ENCODE data around the gene DMGDH.
"Not testable (repeated sequence)": the region's sequence is repeated elsewhere in the genome, so short reads cannot be mapped to it uniquely, and the experiment has no call there.

DMGDH gene

DNA sequence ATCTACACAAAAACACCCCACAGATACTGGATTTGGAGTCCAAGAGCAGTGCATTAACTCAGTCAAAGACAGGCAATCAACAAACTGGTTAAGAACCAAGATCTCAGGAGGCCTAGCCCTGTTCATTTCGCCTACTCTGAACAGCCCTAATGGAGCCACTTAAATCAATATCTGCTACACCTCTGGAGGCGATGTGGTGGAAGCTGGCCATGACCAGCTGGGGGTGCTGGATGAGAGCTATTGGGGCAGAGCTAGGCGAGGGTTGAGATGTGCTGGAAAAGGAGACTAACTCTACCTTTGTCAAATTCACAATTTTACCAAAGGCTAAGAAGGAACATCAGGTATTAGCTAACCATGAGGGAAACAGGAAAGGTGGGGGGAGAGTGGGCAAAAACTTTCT lies 61.1 kb downstream of the DMGDH start:
- no peak for DNase-seq

- DNase-seq: no peak
These were observed 61.6 kb downstream of the DMGDH start for GRCh38 chr5:79007872-79008271.

GRCh38 chr5:79005936-79006631 lies 63.4 kb downstream of the DMGDH start:
- no peak for DNase-seq

- no peak for DNase-seq
These were observed 64.3 kb downstream of the DMGDH start for GRCh38 chr5:79005151-79005550.

DNA sequence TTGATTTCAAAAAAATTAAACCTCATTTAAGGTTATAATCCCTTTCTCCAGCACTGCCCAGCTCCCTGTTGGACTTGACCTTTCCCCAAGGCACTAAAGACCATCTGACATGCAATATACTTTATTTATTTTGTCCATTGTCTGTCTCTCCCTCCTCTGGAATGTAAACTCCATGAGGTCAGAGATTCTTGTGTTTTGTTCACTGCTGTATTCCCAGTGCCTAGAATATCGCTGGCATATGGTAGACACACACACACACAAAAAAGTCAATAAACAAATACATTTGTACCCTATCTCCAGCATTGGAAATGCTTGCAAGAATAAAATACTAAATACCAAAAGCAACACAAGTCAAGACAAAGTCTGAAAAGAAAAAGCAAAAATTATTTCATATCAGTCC lies 67.1 kb downstream of the DMGDH start:
- DNase-seq: no peak

DNA sequence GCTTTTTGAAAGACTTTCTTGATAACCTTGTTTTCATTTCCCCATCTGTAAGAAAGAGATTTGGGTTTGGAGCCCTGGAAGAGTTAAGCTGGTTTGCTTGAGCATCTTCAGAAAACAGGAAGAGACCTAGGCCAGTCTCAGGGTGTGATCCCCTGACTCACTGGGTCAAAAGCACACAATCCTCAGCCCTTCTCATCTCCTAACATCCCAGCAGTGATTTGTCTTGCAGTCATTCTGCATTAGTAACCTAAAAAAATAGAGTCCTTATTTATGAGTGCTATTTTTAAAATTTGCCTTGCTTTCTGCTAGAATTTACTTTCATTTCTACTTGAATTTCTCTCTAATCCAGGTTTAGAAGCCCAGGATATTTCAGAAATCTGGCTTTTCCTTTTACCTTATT lies 68.0 kb downstream of the DMGDH start:
- no peak for DNase-seq

GRCh38 chr5:78997090-78997489 lies 72.4 kb downstream of the DMGDH start:
- DNase-seq: no peak

DNA sequence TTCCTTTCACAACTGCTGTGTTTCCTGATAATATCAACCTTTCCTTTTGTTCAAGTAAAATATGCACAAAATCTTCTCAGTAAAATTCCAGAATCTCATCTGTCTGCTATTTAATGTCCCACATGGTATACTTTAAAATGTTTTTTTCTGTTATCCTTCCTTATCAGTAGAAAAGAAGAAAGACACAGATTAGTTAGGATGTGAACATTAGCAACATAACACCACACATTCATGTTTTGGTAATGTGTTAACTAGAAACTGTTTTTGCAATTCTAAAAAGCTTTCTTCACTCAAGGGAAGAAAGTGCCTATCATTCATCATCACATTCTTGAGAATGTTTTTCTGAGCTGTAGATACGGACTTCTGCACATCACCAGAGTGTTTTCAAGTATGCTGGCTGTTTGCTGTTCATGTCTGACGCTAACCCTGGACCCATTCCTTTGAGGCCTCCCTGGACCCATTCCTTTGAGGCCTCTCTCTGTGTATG lies 73.9 kb downstream of the DMGDH start:
- no peak for DNase-seq

GRCh38 chr5:78993165-78993564 lies 76.3 kb downstream of the DMGDH start:
- DNase-seq: no peak

- DNase-seq: no peak
These were observed 77.3 kb downstream of the DMGDH start for GRCh38 chr5:78992146-78992545.

GRCh38 chr5:78989080-78989479 lies 80.4 kb downstream of the DMGDH start:
- DNase-seq: no peak

GRCh38 chr5:78985725-78986223 lies 83.7 kb downstream of the DMGDH start:
- peak; percentile 47 for DNase-seq

GRCh38 chr5:78985116-78985724 lies 84.3 kb downstream of the DMGDH start, which contains the start of gene ARSB:
TSS of gene ARSB (minus strand) at chr5:78985310. CDS start at chr5:78985248, 62 bp downstream.
- no peak for DNase-seq

- peak; percentile 84 for DNase-seq
These were observed 84.9 kb downstream of the DMGDH start for GRCh38 chr5:78984439-78985115.

GRCh38 chr5:78983601-78984438 lies 85.7 kb downstream of the DMGDH start:
- DNase-seq: peak; percentile 4

DNA sequence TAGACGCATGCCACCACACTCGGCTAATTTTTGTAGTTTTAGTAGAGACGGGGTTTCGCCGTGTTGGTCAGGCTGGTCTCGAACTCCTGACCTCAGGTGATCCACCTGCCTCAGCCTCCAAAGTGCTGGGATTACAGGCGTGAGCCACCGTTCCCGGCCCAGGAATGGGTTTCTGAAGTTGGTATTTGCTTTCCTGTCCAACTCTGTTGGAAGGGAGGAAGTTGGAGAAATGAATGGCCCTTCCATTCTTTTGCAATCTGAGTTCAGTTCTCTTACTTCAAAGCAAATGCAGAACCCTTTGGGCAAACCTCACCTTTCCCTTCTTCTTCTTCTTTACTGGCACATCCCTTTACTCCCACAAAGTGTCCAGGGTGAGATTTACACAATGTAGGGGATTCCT lies 86.3 kb downstream of the DMGDH start:
- DNase-seq: not testable (repeated sequence)

GRCh38 chr5:78979909-78980308 lies 89.6 kb downstream of the DMGDH start:
- DNase-seq: no peak

GRCh38 chr5:78979117-78979742 lies 90.2 kb downstream of the DMGDH start:
- DNase-seq: no peak

DNA sequence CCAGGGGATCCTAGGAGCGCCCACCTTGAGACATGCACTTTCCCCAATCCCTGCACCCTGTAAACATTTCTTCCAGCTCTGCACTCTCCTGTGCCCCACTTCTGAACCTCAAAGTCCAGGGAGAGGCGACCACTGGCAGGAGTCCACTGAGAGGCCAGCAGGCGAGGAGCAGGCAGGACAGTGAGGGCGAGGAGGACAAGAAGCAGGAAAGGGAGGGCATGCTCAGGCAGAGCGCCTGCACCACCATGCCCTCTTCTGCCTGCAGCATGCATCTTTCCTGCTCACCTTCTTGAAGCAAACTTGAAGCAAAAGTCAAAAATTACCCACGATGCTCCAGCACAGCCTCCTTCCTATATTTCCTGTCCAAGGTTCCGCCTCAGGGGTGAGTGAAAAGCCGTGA lies 94.4 kb downstream of the DMGDH start:
- no peak for DNase-seq

- no peak for DNase-seq
These were observed 94.9 kb downstream of the DMGDH start for GRCh38 chr5:78974601-78975000.

- DNase-seq: no peak
These were observed 95.5 kb downstream of the DMGDH start for GRCh38 chr5:78974011-78974410.

DNA sequence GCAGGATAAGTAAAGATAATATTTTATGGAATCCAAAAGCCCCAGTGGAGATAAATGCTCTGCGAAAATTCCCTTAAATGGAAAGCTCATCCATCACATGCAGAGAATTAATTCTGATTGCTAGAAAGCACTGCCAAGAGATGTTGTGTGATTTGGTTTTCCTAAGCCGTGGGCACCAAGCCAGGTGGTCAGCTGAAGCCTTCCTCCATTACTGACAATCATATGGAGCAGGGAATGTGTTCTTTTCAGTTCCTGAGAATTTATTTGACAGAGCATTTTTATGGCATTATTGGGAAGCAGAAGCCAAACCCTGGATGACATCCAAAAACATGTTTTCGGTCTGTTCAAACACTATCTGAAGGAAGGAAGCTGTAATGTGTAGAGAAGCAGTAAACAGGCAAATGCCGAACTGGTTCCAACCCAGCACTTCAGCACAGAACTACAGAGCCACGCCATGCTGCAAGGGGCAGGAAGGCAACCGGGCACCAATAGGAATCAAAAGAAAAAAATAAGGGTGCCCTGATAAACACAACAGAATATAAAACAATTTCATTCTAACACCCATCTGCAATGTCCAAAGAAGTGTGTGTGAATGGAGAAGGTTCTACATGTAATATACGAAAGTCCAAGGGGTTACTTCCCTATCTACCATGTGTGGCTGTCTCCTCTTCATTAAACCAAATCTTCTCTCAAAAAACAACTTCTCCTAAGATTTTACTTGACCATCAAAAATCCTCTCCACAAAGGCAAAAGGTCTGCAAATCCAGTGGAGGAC lies 96.6 kb downstream of the DMGDH start:
- DNase-seq: no peak
